K562 (cell line): ENCODE measurements around the gene MID1IP1. TPM values are rescaled to one million over a fixed set of nuclear protein-coding genes. Genes with fewer than 3 reads are reported as not detected.
A peak's percentile ranks its signal among the peaks of the same experiment; 100 is the strongest.

Experiments used
- BCOR ChIP-seq: fragments of 450-650 bp; IDR thresholded peaks from 2 replicates; pipeline ENCODE4 v1.6.1; 2016
- CCAR2 ChIP-seq: fragments of 200-400 bp; formaldehyde crosslinking; IDR thresholded peaks from 2 replicates; pipeline ENCODE4 v1.6.1; 2017; ENCODE audit warnings: mild to moderate bottlenecking, low read depth, low read length
- CREB3L1 ChIP-seq: fragments of 450-650 bp; IDR thresholded peaks from 2 replicates; pipeline ENCODE4 v1.6.1; 2014; ENCODE audit warnings: low read depth, mild to moderate bottlenecking, moderate library complexity, borderline replicate concordance
- ELK1 ChIP-seq: sonication (generic); formaldehyde crosslinking; IDR thresholded peaks from 2 replicates; pipeline ENCODE4 v1.8.1; 2022; ENCODE audit warnings: missing genetic modification reagents
- ETV5 ChIP-seq: sonication (generic); formaldehyde crosslinking; IDR thresholded peaks from 2 replicates; pipeline ENCODE4 v1.4.0; 2020; ENCODE audit warnings: low read depth, mild to moderate bottlenecking, missing genetic modification reagents
- FOXA1 ChIP-seq: fragments of 450-650 bp; IDR thresholded peaks from 2 replicates; pipeline ENCODE4 v1.6.1; 2016; ENCODE audit warnings: mild to moderate bottlenecking, borderline replicate concordance
- HMBOX1 ChIP-seq: sonication (generic); IDR thresholded peaks from 2 replicates; pipeline ENCODE4 v1.6.1; 2016
- HMGXB4 ChIP-seq: sonication (generic); formaldehyde crosslinking; IDR thresholded peaks from 2 replicates; pipeline ENCODE4 v1.8.1; 2023; ENCODE audit warnings: mild to moderate bottlenecking, missing genetic modification reagents
- HNRNPH1 ChIP-seq: fragments of 200-400 bp; formaldehyde crosslinking; optimal IDR thresholded peaks from 2 replicates; pipeline ENCODE3; 2017; ENCODE audit warnings: low read depth, mild to moderate bottlenecking, low read length, moderate library complexity
- IRF2 ChIP-seq: sonication (generic); formaldehyde crosslinking; IDR thresholded peaks from 2 replicates; pipeline ENCODE4 v1.8.1; 2022; ENCODE audit warnings: mild to moderate bottlenecking, missing genetic modification reagents
- JUNB ChIP-seq: fragments of 450-650 bp; formaldehyde crosslinking; conservative IDR thresholded peaks from 2 replicates; pipeline ENCODE4 v1.4.0; 2020; ENCODE audit warnings: mild to moderate bottlenecking
- NFIC ChIP-seq: fragments of 450-650 bp; IDR thresholded peaks from 2 replicates; pipeline ENCODE4 v1.6.1; 2017; ENCODE audit warnings: mild to moderate bottlenecking, inconsistent platforms
- POLR2AphosphoS5 ChIP-seq: IDR thresholded peaks from 2 replicates; pipeline ENCODE4 v1.6.1; 2011; ENCODE audit warnings: mild to moderate bottlenecking, low read depth, low read length, moderate library complexity; ENCODE audit not compliant: control insufficient read depth, insufficient read depth
- RBBP5 ChIP-seq: fragments of 200-600 bp; sonication (generic); IDR thresholded peaks from 2 replicates; pipeline ENCODE4 v1.6.1; 2012; ENCODE audit warnings: borderline replicate concordance, mild to moderate bottlenecking, low read length, control low read depth, inconsistent platforms; ENCODE audit not compliant: insufficient read depth, poor library complexity, severe bottlenecking
- RBFOX2 ChIP-seq: fragments of 200-400 bp; formaldehyde crosslinking; IDR thresholded peaks from 2 replicates; pipeline ENCODE4 v1.6.1; 2017; ENCODE audit warnings: low read depth, mild to moderate bottlenecking, low read length, moderate library complexity
- SP2 ChIP-seq: IDR thresholded peaks from 2 replicates; pipeline ENCODE4 v1.6.1; 2011; ENCODE audit warnings: mild to moderate bottlenecking, low read depth, low read length, moderate library complexity; ENCODE audit not compliant: poor library complexity, severe bottlenecking; ENCODE audit errors: extremely low read depth
- SRSF3 ChIP-seq: fragments of 200-400 bp; formaldehyde crosslinking; IDR thresholded peaks from 2 replicates; pipeline ENCODE4 v1.6.1; 2016; ENCODE audit warnings: mild to moderate bottlenecking, low read length, moderate library complexity; ENCODE audit not compliant: insufficient read depth
- TCF15 ChIP-seq: fragments of 250-450 bp; sonication (Bioruptor Pico); IDR thresholded peaks from 2 replicates; pipeline ENCODE4 v1.8.0; 2022; ENCODE audit warnings: moderate library complexity, mild to moderate bottlenecking, inconsistent platforms
- TRIM24 ChIP-seq, 2 experiments: fragments of 450-650 bp; IDR thresholded peaks; 2 replicates each; pipeline ENCODE4 v1.6.1; 2016
- ZC3H11A ChIP-seq: IDR thresholded peaks from 2 replicates; pipeline ENCODE4 v1.6.1; 2012; ENCODE audit warnings: low read depth, low read length, improper control_type of control experiment
- ZFP1 ChIP-seq: fragments of 450-650 bp; formaldehyde crosslinking; IDR thresholded peaks from 2 replicates; pipeline ENCODE4 v1.4.0; 2020; ENCODE audit warnings: mild to moderate bottlenecking, mixed read lengths
- ZNF316 ChIP-seq: fragments of 450-650 bp; IDR thresholded peaks from 2 replicates; pipeline ENCODE4 v1.6.1; 2016
- ZSCAN29 ChIP-seq: fragments of 450-650 bp; IDR thresholded peaks from 2 replicates; pipeline ENCODE4 v1.6.1; 2017
- polyA plus RNA-seq, 8 experiments: library from polyadenylated mRNA; depleted of rRNA in 4 of 8; stranded (reverse) in 5 of 8; unstranded in 3 of 8; fragments of >200 nt; fragmentation: Nextera tagmentation in 2 of 8; fragmentation: Illumina TruSeq in 1 of 8; extraction: Ambion mirVana in 2 of 8; extraction: Trizol in 1 of 8; gene quantifications; 2 replicates each; pipeline versions ENCODE4 v1.2.1 to v1.2.3, GENCODE V29; 2011 to 2014; ENCODE audit warnings: inconsistent platforms in 1 of 8, missing spikeins in 1 of 8
- total RNA-seq, 7 experiments: library from RNA; depleted of rRNA in 6 of 7; stranded (reverse); fragments of >200 nt in 6 of 7; fragmentation: Illumina TruSeq in 2 of 7; extraction: Trizol in 2 of 7; gene quantifications; 2 replicates each; pipeline versions ENCODE4 v1.2.1 to v1.2.3, GENCODE V29; 2011 to 2021; ENCODE audit warnings: low replicate concordance in 1 of 7

MID1IP1 gene
- total and polyA plus RNA-seq, 9 of the 15 experiments (the other 6 are each of a cell fraction or from before 2014, with no cell fraction given): 0.51 to 102 (median 27.5) TPM

GRCh38 chrX:38805432-38806389 is 4.5 kb downstream of the MID1IP1 start (continued):
- TF ChIP-seq HMBOX1 (no peak), ZFP1 (CRISPR knock-in tag) (no peak), TCF15 (CRISPR knock-in tag) (no peak), RBFOX2 (peak; percentile 77), SRSF3 (no peak), ETV5 (CRISPR knock-in tag) (no peak), BCOR (no peak), SP2 (no peak), ZSCAN29 (no peak), FOXA1 (no peak), CREB3L1 (no peak), HNRNPH1 (no peak), CCAR2 (no peak), NFIC (peak; percentile 85), POLR2AphosphoS5 (0 out of 2 replicates have a peak, but pooled peaks have one; percentile 42), ZNF316 (no peak), TRIM24 (IDR thresholded peaks at IDR 0.05) (peak in 1 of 2 experiments; percentile 27; a peak in 1 of 4 replicates), ZC3H11A (no peak), HMGXB4 (no peak), RBBP5 (no peak), JUNB (CRISPR knock-in tag) (no peak), IRF2 (no peak), ELK1 (CRISPR knock-in tag) (no peak)
